ENCODE results near the gene TRAF3.

The TRAF3 gene

DNA sequence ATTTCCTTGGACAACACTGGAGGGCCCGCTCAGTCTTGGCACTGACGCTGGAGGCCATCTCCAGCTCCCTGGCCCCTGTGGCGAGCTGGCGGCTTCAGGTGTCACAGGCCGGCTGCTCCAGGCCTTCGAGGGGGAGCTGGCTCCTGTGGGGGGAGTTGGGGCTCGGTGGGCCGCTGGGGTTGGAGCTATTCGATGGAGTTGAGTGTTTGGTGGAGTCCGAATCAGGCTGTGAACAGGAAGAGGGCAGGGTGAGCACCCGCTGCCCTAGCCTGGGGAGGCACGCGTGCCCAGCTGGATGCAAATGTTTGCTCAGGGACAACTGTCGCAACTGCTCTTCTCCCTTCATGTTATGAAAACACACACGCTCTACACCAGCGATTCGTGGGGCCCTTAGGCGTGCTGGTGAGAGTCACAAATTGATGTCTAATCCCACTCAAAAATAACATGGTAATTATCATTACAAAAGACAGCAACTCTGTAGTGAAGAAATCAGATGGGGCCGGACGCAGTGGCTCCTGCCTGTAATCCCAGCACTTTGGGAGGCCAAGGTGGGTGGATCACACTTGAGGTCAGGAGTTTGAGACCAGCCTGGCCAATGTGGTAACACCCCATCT lies 156.5 kb downstream of the TRAF3 start:
- peaks cover 40% of the 10 kb centered on the region for H3K36me3 ChIP-seq (ENCODE audit: control insufficient read depth, insufficient read depth, low read length, severe bottlenecking)

DNA sequence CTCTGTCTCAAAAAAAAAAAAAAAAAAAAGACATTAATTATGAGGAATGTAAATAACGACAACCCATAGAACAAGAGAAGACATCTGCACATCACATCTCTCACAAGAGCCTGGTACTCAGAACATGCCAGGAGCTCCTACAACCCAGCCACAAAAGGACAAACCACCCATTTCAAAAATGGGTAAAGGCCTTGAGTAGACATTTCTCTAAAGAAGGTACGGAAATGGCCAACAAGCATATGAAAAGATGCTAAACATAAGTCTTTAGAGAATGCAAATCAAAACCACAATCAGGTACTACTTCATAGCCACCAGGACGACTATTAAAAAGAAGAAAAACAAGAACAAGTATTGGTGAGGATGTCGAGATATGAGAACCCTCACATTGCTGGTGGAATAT lies 158.5 kb downstream of the TRAF3 start:
- DNase-seq (ENCODE audit: low read depth), result no peak

More for the DNA sequence above, 156.5 kb downstream of the TRAF3 start:
- peaks cover 5% of the 10 kb centered on the region for H3K27me3 ChIP-seq (replicated peaks; ENCODE audit: control insufficient read depth, insufficient read depth, low read length)
- no peak overlapping the region for H3K4me3 ChIP-seq (ENCODE audit: low read length)
- no peak for DNase-seq (ENCODE audit: low read depth)
- no peak overlapping the region for H3K9ac ChIP-seq (ENCODE audit: low read length)
- no peaks in the 10 kb centered on the region for H3K9me3 ChIP-seq (ENCODE audit: control insufficient read depth, low read length)
- H3K4me1 ChIP-seq (ENCODE audit: control insufficient read depth, insufficient read depth, low read length), result peaks cover 3% of the 10 kb centered on the region

DNA sequence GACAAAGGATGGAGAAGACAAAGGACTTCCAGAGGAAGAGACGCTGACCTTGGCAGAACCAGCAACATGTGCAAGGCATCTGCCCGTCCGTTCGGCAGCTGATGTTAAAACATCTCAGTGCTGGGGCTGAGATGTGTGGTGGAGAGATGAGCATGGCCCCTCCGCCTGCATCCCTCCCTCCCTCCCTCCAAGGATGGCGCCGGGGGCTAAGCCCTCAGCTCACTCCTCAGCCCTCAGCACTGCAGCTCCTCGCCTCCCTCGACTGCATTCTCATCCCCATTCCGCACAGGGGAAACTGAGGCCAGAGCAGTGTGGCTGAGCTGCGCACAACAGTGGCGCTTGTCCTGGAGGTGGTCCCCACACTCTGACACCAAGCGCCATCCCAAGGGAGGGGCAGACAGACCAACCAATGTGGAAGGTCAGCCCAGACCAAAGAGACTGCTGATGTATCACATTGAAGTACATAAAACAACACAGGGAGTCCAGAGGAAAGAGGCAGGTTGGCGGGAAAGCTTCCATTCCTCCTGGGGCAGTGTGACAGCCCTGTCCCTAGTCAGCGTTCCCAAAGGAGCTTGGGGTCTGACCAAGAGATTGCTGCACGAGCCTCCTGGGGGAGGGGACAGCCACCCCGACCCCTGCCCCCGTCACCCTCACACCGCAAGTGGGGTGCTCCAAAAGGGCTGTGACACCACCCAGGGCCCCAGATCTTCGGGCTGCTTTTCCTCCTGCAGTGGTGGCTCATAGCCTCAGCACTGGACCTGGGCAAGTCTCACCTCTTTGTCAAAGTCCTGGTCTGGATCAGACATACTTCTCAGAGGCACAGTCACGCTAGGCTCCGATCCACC lies 160.3 kb downstream of the TRAF3 start:
- no peaks in the 10 kb centered on the region for H3K27me3 ChIP-seq (replicated peaks; ENCODE audit: control insufficient read depth, insufficient read depth, low read length)
- H3K36me3 ChIP-seq (ENCODE audit: control insufficient read depth, insufficient read depth, low read length, severe bottlenecking), result peaks cover 76% of the 10 kb centered on the region
- no peak for DNase-seq (ENCODE audit: low read depth)
- no peaks in the 10 kb centered on the region for H3K9me3 ChIP-seq (ENCODE audit: control insufficient read depth, low read length)
- no peaks in the 10 kb centered on the region for H3K4me1 ChIP-seq (ENCODE audit: control insufficient read depth, insufficient read depth, low read length)
- H3K9ac ChIP-seq (ENCODE audit: low read length), result no peak overlapping the region
- no peak overlapping the region for H3K4me3 ChIP-seq (ENCODE audit: low read length)

More for the DNA sequence above, 158.5 kb downstream of the TRAF3 start:
- Histone ChIP-seq H3K9me3 (ENCODE audit: control insufficient read depth, low read length) (no peaks in the 10 kb centered on the region), H3K4me1 (ENCODE audit: control insufficient read depth, insufficient read depth, low read length) (no peaks in the 10 kb centered on the region), H3K36me3 (ENCODE audit: control insufficient read depth, insufficient read depth, low read length, severe bottlenecking) (peaks cover 58% of the 10 kb centered on the region), H3K4me3 (ENCODE audit: low read length) (no peak overlapping the region), H3K9ac (ENCODE audit: low read length) (no peak overlapping the region), H3K27me3 (replicated peaks; ENCODE audit: control insufficient read depth, insufficient read depth, low read length) (no peaks in the 10 kb centered on the region)

DNA sequence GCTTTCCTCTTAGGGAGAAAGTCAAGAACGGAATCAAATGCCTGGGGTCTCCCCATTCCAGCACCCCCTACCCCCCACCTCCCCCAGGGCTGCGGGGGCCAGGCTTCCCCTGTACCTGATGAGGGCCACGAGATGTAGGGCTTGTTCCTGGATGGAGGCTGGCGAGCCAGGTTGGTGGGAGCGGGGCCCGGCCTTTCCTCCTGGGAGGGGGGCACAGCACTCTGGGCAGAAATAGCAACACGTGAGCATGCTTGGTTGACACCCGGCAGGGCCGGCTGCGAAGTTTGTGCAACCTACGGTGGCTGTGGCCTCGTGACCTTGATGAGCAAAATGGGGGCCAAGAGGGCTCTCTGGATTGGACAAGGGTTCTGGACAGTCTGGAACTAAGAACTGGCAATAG lies 160.9 kb downstream of the TRAF3 start:
- no peaks in the 10 kb centered on the region for H3K9me3 ChIP-seq (ENCODE audit: control insufficient read depth, low read length)
- H3K27me3 ChIP-seq (replicated peaks; ENCODE audit: control insufficient read depth, insufficient read depth, low read length), result no peaks in the 10 kb centered on the region
- H3K9ac ChIP-seq (ENCODE audit: low read length), result no peak overlapping the region
- H3K36me3 ChIP-seq (ENCODE audit: control insufficient read depth, insufficient read depth, low read length, severe bottlenecking), result peaks cover 77% of the 10 kb centered on the region
- H3K4me3 ChIP-seq (ENCODE audit: low read length), result no peak overlapping the region
- no peak for DNase-seq (ENCODE audit: low read depth)
- H3K4me1 ChIP-seq (ENCODE audit: control insufficient read depth, insufficient read depth, low read length), result no peaks in the 10 kb centered on the region

DNA sequence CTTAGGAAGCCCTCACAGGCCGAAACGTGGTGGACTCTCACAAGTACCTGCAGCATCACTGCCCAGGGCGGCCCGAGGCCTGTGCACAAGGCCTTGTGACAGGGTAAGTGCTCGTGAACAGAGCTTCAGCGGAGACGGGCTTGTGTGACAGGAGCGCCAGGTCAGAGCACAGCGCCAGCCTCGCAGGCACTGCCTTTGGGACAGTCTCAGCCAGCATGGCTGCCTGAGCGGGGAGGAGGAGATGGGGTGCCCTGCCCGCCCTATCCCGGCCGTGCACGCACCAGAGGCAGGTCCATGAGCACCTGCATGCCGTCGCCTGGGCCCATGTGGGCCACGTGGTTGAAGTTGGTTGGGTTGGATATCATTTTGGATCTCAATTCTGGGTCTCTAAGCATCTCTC lies 162.1 kb downstream of the TRAF3 start:
- peaks cover 81% of the 10 kb centered on the region for H3K36me3 ChIP-seq (ENCODE audit: control insufficient read depth, insufficient read depth, low read length, severe bottlenecking)
- no peaks in the 10 kb centered on the region for H3K9me3 ChIP-seq (ENCODE audit: control insufficient read depth, low read length)
- DNase-seq (ENCODE audit: low read depth), result no peak
- no peak overlapping the region for H3K4me3 ChIP-seq (ENCODE audit: low read length)
- H3K27me3 ChIP-seq (replicated peaks; ENCODE audit: control insufficient read depth, insufficient read depth, low read length), result no peaks in the 10 kb centered on the region
- H3K9ac ChIP-seq (ENCODE audit: low read length), result no peak overlapping the region
- no peaks in the 10 kb centered on the region for H3K4me1 ChIP-seq (ENCODE audit: control insufficient read depth, insufficient read depth, low read length)

DNA sequence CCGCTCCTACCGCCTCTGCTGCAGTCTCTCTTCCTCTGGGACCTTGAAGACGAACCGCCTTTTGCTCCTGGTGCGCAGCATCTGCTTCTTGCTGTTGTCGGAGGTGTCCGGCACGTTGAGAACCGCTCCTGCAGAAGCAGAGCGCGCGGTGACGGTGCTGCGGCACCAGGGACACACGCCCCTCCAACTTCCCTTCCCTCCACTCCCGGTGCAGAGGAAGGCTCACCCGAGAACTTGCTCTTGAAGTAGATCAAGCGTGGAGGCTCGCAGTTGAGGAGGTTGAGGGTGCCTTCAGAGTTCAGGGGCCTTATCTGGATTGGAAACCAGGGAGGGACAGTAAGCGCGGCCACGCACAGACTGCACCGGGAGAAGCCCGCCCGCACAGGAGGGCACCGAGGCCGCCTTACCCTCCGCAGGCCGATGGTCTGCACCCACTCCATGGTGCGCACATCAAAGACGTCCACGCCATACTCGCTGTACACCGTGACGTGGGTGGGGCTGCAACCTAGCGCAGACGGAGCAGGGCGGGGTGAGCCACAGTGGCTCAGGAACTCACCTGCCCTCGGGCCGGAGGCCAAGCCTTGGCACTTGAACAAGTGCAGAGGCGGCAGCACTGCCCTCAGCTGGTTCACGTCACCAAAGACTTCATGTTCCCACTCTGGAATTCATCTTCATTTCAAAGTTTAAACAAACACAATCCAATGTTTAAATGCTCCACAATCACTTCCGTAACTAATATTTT lies 162.7 kb downstream of the TRAF3 start:
- no peak for DNase-seq (ENCODE audit: low read depth)
- Histone ChIP-seq H3K36me3 (ENCODE audit: control insufficient read depth, insufficient read depth, low read length, severe bottlenecking) (peaks cover 88% of the 10 kb centered on the region), H3K27me3 (replicated peaks; ENCODE audit: control insufficient read depth, insufficient read depth, low read length) (no peaks in the 10 kb centered on the region), H3K9ac (ENCODE audit: low read length) (no peak overlapping the region), H3K4me1 (ENCODE audit: control insufficient read depth, insufficient read depth, low read length) (no peaks in the 10 kb centered on the region), H3K9me3 (ENCODE audit: control insufficient read depth, low read length) (no peaks in the 10 kb centered on the region), H3K4me3 (ENCODE audit: low read length) (no peak overlapping the region)

DNA sequence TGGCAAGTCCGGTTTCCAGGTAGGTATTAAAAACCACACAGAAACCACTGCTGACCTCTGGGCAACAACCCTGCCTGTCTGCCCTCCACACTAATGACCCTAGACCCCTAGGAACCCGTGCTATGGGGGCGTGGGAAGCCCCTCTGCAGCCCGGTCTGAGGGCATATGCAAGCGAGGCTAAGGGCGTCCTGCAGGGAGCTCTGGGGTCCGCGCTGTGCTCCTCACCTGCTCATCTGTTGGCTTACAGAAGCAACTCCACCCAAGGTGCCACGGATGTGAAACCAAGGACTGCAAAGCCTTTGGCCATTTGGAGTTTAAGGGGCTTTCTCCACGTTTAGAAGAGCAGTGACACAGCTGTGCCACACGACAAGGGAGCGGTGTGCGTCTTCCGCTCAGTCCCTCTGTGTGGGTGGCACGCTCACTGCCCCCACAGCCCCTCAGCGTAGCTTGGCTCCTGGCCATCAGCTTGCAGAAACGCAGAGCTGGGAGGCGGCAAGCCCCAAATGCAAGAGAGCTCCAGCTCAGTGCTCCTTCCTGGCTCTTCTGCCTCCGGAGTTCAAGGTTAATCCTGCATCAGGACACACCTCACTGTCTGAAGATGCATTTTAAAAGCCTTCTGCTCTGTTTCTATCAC lies 163.6 kb downstream of the TRAF3 start:
- Histone ChIP-seq H3K9ac (ENCODE audit: low read length) (no peak overlapping the region), H3K9me3 (ENCODE audit: control insufficient read depth, low read length) (no peaks in the 10 kb centered on the region), H3K27me3 (replicated peaks; ENCODE audit: control insufficient read depth, insufficient read depth, low read length) (no peaks in the 10 kb centered on the region), H3K4me1 (ENCODE audit: control insufficient read depth, insufficient read depth, low read length) (no peaks in the 10 kb centered on the region), H3K4me3 (ENCODE audit: low read length) (no peak overlapping the region), H3K36me3 (ENCODE audit: control insufficient read depth, insufficient read depth, low read length, severe bottlenecking) (peaks cover 94% of the 10 kb centered on the region)
- DNase-seq (ENCODE audit: low read depth), result no peak

DNA sequence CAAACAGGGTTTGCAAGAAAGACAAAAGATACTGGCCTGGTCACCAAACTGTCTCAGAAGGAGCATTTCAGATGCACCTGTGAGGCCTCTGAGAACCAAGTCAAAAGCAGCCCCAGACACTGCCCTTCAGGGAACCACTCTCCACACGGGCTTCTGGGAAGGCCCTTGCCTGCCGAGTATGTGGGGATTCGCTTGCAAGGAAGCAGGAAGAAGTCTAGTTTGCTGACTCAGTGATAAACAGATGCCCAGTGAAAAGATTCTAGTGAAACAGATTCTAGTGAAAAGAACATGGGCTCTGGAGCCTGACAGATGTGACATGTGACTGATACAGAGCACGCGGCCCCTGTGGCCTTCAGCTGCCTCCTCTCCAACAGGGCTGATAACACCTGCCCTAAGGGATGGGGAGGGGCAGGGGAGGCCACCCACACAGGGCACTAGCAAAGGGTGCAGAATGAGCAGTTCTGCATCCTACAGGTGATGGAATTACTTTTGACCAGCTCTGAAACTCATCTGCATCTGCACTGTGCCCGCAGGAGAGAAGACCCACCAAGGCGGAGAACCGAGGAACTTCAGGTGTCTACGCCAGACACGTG lies 164.3 kb downstream of the TRAF3 start:
- H3K4me3 ChIP-seq (ENCODE audit: low read length), result no peak overlapping the region
- H3K36me3 ChIP-seq (ENCODE audit: control insufficient read depth, insufficient read depth, low read length, severe bottlenecking), result peaks cover 94% of the 10 kb centered on the region
- no peak for DNase-seq (ENCODE audit: low read depth)
- no peaks in the 10 kb centered on the region for H3K4me1 ChIP-seq (ENCODE audit: control insufficient read depth, insufficient read depth, low read length)
- no peaks in the 10 kb centered on the region for H3K9me3 ChIP-seq (ENCODE audit: control insufficient read depth, low read length)
- no peak overlapping the region for H3K9ac ChIP-seq (ENCODE audit: low read length)
- H3K27me3 ChIP-seq (replicated peaks; ENCODE audit: control insufficient read depth, insufficient read depth, low read length), result no peaks in the 10 kb centered on the region

DNA sequence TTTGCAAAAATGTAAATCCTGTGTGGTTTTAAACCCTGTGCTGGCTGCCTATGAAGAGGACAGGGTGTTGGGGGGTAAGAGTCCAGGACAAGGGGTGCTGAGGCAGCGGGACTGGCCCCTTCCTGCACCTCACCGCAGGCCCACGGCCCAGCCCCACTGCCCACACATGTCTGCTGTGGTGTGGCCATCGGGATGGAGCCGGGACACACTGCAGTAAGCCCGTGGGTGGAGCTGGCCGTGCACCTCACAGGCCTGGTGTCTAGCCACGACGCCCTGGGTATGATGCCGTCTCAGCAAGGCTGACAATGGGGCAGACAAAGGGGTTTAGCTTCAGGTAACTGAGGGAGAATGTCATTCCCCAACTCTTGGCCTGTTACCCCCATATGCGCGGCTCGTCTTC lies 164.8 kb downstream of the TRAF3 start:
- Histone ChIP-seq H3K4me3 (ENCODE audit: low read length) (no peak overlapping the region), H3K27me3 (replicated peaks; ENCODE audit: control insufficient read depth, insufficient read depth, low read length) (no peaks in the 10 kb centered on the region), H3K4me1 (ENCODE audit: control insufficient read depth, insufficient read depth, low read length) (no peaks in the 10 kb centered on the region), H3K36me3 (ENCODE audit: control insufficient read depth, insufficient read depth, low read length, severe bottlenecking) (peaks cover 94% of the 10 kb centered on the region), H3K9ac (ENCODE audit: low read length) (no peak overlapping the region), H3K9me3 (ENCODE audit: control insufficient read depth, low read length) (no peaks in the 10 kb centered on the region)
- DNase-seq (ENCODE audit: low read depth), result no peak

DNA sequence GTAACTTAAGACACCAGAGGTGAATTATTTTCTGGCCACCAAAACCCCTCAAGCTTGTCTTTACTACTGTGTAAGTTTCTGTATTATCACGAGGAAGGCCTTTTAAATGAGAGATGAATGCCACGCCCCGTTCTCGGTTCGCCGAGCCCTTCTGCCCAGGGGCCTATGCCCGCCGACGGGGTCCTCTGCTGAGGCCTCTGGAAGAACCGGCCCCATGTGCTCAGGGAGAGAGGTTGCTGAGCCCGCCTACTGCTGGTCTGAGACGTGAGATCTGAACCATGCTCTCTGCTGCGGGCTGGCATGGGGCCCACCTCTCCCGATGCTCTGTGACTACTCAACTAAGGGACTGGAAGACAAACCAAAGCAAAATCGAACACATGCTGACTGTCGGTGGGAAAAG lies 166.2 kb downstream of the TRAF3 start:
- Histone ChIP-seq H3K9ac (ENCODE audit: low read length) (no peak overlapping the region), H3K36me3 (ENCODE audit: control insufficient read depth, insufficient read depth, low read length, severe bottlenecking) (peaks cover 89% of the 10 kb centered on the region), H3K27me3 (replicated peaks; ENCODE audit: control insufficient read depth, insufficient read depth, low read length) (no peaks in the 10 kb centered on the region), H3K4me1 (ENCODE audit: control insufficient read depth, insufficient read depth, low read length) (no peaks in the 10 kb centered on the region), H3K4me3 (ENCODE audit: low read length) (no peak overlapping the region), H3K9me3 (ENCODE audit: control insufficient read depth, low read length) (no peaks in the 10 kb centered on the region)
- no peak for DNase-seq (ENCODE audit: low read depth)

DNA sequence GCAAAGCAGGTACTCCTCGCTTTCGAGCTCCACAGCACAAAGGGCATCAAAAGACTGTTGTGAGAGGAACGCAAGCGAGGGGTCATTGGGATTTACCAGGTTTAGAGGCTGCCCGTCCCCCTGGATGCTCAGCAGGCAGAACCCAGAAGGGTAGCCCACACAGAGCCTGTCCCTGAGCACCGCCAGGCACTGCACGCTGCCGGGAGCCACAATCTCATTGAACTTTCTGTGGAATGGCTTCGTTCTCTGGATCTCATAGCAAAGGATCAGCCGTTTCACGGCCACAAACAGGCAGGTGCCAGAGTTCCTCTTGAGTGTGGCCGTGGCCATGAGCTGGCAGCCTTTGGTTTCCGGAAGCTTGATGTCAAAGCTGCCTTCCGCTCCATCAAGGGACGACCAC lies 166.7 kb downstream of the TRAF3 start:
- H3K36me3 ChIP-seq (ENCODE audit: control insufficient read depth, insufficient read depth, low read length, severe bottlenecking), result peaks cover 91% of the 10 kb centered on the region
- DNase-seq (ENCODE audit: low read depth), result no peak
- H3K4me3 ChIP-seq (ENCODE audit: low read length), result no peak overlapping the region
- no peaks in the 10 kb centered on the region for H3K27me3 ChIP-seq (replicated peaks; ENCODE audit: control insufficient read depth, insufficient read depth, low read length)
- H3K9ac ChIP-seq (ENCODE audit: low read length), result no peak overlapping the region
- H3K4me1 ChIP-seq (ENCODE audit: control insufficient read depth, insufficient read depth, low read length), result no peaks in the 10 kb centered on the region
- H3K9me3 ChIP-seq (ENCODE audit: control insufficient read depth, low read length), result no peaks in the 10 kb centered on the region
